SH-SY5Y (cell line): ENCODE measurements around the gene LTV1.

ENCODE experiments used
- GATA2 ChIP-seq: IDR thresholded peaks from 2 replicates; pipeline ENCODE4 v1.6.1; 2011; ENCODE audit warnings: mild to moderate bottlenecking, low read depth, low read length
- GATA3 ChIP-seq: IDR thresholded peaks from 2 replicates; pipeline ENCODE4 v1.6.1; 2011; ENCODE audit warnings: low read depth, mild to moderate bottlenecking, low read length, moderate library complexity

LTV1 gene

DNA sequence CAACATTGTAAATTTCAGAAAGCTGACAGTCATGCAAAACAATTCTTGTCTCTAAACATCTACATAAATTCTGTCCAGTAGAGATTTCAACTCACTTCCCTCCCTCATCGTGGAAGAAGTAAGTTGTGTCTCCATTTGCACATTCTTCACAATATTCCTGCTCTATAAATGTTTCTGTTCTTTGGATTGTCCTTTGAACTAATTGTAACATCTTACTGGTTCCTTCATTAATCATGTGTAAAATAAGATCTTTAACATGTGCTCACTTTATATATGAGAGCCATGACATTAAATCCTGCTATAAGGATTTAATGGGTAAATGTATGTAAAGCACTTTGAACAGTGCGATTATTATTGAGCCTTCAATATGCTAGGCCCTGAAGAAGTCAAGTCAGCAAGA is 7.0 kb upstream of the LTV1 start:
- TF ChIP-seq GATA3 (no peak), GATA2 (no peak)

GRCh38 chr6:143838395-143838794 is 4.7 kb upstream of the LTV1 start:
- TF ChIP-seq GATA3 (no peak), GATA2 (no peak)

DNA sequence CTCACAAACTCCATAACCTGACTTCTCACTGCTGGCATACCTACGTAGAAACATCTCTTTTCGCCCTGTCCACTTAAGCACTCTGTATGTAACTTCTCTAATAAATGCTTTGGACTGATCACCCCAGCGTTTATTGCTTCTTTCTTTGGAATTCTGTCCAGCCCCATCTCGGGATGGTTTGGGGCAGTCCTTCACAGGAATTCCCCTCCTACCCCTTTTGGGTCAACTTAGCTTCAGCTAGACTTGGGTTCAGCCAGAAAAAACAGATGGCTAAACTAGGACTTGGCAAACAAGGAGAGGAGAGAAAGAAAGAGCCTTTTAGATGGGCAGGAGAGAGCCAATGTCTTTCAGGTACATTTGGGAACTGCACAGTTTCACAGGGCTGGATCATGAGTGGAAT is 3.9 kb upstream of the LTV1 start:
- TF ChIP-seq GATA2 (no peak), GATA3 (no peak)

DNA sequence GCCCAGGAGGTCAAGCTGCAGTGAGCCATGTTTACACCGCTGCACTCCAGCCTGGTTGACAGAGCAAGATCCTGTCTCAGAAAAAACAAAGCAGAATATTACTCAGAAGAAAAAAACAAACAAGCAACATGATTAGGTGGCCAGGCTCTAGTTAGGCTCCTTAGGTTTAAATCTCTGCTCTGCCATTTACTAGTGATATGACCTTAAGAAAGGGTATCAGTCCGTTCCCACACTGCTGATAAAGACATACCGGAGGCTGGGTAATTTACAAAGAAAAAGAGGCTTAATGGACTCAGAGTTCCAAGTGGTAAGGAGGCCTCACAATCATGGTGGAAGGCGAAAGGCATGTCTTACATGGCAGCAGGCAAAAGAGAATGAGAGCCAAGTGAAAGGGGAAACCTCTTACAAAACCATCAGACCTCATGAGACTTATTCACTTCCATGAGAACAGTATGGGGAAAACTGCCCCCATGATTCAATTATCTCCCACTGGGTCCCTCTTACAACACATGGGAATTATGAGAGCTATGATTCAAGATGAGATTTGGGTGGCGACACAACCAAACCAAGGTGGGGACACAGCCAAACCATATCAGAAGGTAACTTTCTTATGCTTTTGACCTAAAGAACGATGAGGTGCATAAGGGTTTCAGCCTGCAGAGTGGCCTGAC is 2.4 kb upstream of the LTV1 start:
- TF ChIP-seq GATA2 (no peak), GATA3 (no peak)

- TF ChIP-seq GATA2 (no peak), GATA3 (no peak)
Measured at GRCh38 chr6:143842461-143842901, 657 bp upstream of the LTV1 start.

- TF ChIP-seq GATA2 (no peak), GATA3 (no peak)
Measured at GRCh38 chr6:143843677-143843999, 500 bp downstream of the LTV1 start.

- TF ChIP-seq GATA2 (no peak), GATA3 (no peak)
Measured at GRCh38 chr6:143844006-143844405, 868 bp downstream of the LTV1 start.

GRCh38 chr6:143845033-143845432 is 1.9 kb downstream of the LTV1 start:
- TF ChIP-seq GATA3 (no peak), GATA2 (no peak)

- TF ChIP-seq GATA3 = no peak
- no peak for TF ChIP-seq GATA2
Measured at GRCh38 chr6:143857651-143858050, 14.5 kb downstream of the LTV1 start.

- TF ChIP-seq GATA3 (no peak), GATA2 (no peak)
Measured at GRCh38 chr6:143859891-143860660, 16.9 kb downstream of the LTV1 start.

DNA sequence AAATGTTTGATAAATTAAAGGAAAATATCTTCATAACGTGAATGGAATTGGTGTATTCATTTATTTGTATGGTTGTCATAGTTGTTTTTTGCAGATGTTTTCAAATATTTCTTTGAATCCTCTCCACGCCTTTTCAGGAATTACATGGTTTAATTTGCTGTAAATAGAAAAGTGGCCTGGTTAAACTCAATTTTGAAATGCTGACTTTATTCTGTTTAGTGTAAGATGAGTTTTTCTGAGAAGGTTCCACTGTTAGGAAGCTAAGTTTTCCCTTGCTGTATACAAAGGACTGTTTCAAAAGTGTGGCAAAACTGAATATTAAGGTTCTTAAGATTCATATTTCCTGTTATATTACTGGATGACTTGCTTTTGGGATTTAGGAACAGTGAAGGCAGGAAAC is 20.6 kb downstream of the LTV1 start:
- no peak for TF ChIP-seq GATA2
- TF ChIP-seq GATA3 = no peak

DNA sequence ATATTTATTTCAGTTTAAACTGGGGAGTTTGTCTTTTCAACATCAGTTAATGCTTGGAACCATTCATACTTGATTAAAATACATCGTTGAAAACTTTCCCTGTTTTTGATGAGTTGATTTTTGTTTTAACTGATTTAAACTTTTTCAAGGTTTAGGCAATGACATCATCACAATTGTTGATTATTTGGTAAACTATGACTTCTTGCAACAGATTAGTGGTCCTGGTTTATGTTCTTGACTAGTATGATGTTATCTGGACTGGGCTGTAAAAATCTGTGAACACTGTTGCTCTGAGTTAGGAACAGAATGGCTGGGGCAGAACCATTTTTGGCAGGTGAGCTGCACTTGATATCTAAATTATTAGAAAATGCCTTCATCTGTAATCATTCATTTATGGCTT is 21.1 kb downstream of the LTV1 start, which contains the start of gene ZC2HC1B:
TSS of gene ZC2HC1B (plus strand) at position 241 of the 400 bp plus-strand sequence. CDS start at position 307, 66 bp downstream.
- no peak for TF ChIP-seq GATA2
- TF ChIP-seq GATA3 = no peak

- TF ChIP-seq GATA3 = no peak
- TF ChIP-seq GATA2 = no peak
Measured at GRCh38 chr6:143867236-143867635, 24.1 kb downstream of the LTV1 start.

DNA sequence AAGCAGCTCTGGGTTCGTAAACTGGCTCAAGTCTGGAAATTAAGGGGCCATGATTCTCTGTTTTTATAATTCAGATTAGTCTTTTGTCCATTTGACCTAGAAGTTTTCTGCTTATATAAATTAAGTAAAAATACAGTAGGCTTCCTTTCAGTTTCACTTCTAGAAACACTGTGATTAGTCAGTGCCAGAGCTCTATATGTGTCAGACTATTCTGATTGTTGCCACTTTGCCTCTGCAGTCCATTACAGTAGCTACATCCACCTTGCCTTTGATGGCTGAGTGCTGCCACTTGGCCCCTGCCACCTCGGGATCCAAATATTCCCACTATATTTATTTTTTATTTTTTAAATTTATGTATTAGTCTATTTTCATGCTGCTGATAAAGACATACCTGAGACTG is 29.1 kb downstream of the LTV1 start:
- TF ChIP-seq GATA2 = no peak
- no peak for TF ChIP-seq GATA3
